HG02623 (cell line): Measurements from ENCODE around the gene TCP1.
"Not testable (repeated sequence)": the region's sequence is repeated elsewhere in the genome, so short reads cannot be mapped to it uniquely, and the experiment has no call there.

ENCODE experiments used
- ATAC-seq: cut with Tn5 transposase; IDR thresholded peaks from one replicate; pipeline ENCODE4 v1.9.1; 2021; ENCODE audit warnings: moderate library complexity; ENCODE audit not compliant: unreplicated experiment

The TCP1 gene

GRCh38 chr6:159789377-159790148 lies at the start of gene TCP1:
Gene TCP1 (minus strand): TSS chr6:159789602. CDS start chr6:159789468, 134 bp downstream.
- ATAC-seq, result peak; percentile 76

DNA sequence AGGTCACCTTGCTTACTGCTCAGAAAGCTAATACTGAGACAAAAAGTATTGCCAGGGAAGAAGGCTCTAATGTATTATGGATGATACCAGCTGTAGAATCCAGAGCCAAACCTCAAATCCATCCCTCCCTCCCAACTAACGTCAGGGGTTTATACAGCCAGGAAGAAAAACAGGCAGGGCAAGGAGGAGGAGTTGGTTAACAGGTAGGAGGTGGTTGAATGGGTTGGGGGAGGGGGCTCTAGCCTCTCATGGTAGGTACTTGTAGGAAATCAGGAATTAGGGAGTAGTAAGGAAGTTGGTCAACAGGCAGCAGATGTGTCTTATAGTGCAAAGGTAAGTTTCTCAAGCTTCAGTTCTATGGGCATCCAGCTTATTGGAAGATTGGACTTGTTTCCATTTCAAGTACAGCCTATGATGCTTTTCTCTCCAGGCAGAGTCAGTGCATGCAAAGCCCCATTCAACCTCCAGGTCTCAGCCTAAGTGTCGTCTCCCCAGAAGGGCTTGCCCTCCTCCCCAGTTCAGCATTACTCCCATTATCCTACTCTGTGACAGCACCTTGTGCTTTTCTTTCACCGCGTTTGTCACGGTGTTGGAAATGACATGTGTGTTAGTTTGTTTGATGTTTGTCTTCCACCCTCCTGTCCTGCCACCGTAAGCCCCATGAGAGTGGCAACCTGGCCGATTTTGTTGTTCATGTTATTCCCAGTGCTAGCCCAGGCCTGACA lies 48.8 kb upstream of the TCP1 start:
- no peak for ATAC-seq

DNA sequence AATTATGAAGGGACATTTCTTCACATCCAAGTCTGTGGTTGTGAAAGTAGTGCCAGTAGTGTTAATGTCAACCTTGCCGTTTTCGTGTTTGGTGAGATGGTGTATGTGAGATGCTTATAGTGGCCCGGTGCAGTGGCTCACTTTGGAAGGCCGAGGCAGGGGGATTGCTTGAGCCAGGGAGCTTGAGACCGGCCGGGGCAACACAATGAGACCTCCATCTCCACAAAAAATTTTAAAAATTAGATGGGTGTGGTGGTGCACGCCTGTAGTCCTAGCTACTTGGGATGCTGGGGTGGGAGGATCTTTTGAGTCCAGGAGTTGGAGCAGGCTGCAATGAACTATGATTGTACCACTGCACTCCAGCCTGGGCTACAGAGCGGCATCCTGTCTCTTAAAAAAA lies 48.1 kb upstream of the TCP1 start:
- ATAC-seq, result no peak

- no peak for ATAC-seq
These were observed 47.5 kb upstream of the TCP1 start for GRCh38 chr6:159836718-159837490.

GRCh38 chr6:159833997-159834603 lies 44.7 kb upstream of the TCP1 start:
- ATAC-seq, result no peak

DNA sequence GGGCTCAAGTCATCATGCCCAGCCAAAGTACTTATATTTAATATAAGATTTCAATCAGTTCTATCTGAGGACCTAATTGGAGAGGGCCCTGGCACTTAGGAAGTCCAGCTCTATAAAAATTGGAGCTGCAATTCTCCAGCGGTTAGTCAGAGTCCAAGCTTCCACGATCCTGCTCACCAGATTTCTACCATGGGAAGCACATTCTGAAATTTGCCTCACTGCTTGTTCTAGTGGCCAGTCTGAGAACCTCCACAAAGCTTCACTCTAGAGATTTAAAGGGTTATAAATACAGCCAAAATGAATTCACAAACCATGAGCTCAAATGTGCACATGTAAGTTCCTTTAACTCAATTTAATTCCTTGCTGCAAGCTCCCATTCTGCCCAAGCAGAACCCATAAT lies 44.2 kb upstream of the TCP1 start:
- ATAC-seq, result no peak

GRCh38 chr6:159832946-159833345 lies 43.5 kb upstream of the TCP1 start:
- ATAC-seq, result no peak

DNA sequence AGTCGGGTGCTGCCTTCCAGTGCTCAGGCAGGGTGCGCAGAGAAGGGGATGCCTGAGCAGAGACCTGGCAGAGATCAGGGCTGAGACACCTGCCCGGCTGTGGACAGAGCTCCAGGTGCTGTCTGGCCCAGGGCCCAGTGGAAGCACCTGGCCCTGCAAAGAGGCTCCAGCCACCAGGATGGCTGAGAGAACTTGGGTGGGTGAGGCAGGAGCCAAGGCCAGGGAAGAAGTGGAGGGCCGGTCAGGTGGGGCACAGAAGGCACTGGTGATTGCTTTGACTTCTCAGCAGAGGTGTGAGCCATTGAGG lies 41.9 kb upstream of the TCP1 start:
- no peak for ATAC-seq

- no peak for ATAC-seq
These were observed 41.3 kb upstream of the TCP1 start for GRCh38 chr6:159830501-159831372.

GRCh38 chr6:159829526-159829925 lies 40.1 kb upstream of the TCP1 start:
- ATAC-seq, result no peak

GRCh38 chr6:159828074-159828473 lies 38.7 kb upstream of the TCP1 start:
- no peak for ATAC-seq

DNA sequence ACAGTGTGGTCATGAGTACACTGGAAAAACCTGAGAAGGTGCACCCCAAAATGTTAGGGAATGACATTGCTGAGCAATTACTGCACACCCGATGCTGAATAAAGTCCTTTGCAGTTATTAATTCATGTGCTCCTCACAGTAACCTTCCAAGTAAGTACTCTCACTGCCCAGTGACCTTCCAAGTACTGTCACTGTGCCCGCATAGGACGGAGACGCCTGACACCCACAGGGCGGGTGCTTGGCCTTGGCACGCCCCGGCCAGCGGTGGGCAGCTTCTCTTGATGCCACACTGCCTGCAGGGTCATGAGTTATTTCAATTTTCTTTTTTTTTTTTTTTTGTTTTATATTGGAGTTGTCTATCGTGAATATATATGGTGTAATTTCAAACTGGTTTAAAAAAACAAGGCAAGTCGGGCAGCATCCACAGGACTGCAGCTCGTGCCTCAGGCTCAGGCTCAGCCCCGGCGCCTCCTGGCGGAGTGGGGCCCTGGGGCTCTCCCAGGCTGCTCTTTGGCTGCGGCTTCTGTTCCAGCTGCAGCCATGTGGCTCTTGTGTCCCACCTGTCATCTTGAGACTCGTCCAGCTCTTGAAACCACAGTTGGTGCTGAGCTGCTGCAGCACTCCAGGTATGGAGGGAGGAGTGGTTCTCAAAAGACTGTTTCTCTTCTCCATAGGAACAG lies 37.7 kb upstream of the TCP1 start:
- no peak for ATAC-seq

DNA sequence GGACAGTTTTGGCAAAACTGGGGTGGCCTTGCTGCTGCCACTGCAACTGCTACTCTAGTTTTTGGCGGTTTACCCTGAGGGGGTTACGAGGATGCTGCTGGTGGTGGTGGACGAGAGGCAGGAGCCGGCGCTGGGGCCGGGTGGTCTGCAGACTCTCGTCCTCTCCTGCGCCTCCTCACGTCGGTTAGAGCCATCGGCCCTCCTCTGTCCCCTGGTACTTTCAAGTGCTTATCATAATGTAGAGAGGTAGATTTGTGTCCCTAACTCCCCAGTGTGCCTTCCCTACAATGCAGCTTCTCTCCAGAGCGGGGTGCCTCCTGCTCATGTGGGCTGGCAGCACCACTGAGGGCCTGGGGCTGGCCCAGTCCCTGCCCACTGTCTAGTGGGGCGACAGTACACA lies 36.6 kb upstream of the TCP1 start:
- ATAC-seq, result no peak

- ATAC-seq, result not testable (repeated sequence)
These were observed 35.3 kb upstream of the TCP1 start for GRCh38 chr6:159824690-159825089.

GRCh38 chr6:159823953-159824352 lies 34.6 kb upstream of the TCP1 start:
- no peak for ATAC-seq

- no peak for ATAC-seq
These were observed 32.3 kb upstream of the TCP1 start for GRCh38 chr6:159821726-159822125.

DNA sequence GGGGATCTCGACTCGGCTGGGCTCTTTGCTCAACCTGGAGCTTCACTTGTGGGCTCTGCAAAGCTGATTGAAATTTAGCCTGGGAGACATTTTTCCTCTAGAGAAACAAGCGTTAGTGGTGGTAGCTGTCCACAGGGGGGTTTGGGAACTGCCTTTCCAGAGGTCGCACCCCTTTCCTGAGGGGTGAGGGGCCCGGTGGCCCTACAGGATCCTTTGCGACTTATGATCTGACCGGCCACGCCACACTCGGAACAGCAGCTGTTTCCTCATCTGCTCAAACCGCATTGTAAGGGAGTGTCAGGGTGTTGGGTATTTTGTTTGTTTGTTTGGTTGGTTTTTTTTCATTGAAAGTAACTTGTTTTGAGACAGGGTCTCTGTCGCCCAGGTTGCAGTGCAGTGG lies 31.7 kb upstream of the TCP1 start:
- ATAC-seq, result no peak

DNA sequence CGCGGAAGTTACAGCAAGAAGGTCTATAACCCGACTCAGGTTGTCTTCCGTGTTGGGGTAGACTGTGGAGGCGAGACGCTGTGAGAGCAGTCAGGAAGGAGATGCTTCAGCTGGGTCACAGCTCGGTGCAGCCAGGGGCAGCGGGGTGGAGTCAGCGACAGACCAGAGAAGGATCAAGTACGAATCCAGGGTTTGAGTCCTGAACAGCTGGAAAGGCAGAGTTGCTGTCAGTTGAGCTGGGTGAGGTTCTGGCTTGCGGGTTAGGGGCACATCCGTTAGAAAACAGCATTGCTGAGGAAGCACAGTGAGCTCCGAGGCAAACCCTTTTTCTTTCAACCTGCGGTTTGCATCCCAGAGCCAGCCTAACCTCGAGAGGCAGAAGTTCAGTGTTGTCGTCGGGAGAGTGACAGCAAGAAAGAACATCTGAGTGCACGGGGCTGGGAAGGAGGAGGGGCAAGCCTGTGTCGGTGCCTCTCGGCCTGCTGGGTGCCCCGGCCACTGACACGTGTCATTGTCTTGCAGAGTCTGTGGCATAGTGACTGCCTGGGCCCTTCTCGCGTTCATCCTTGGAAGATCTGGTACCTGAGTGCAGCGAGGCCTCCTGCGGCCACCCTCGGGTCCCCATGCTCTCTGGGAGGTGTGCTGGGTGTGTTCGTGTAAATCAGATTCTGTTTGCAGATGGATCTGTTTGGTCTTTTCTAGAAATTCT lies 30.7 kb upstream of the TCP1 start:
- ATAC-seq, result peak; percentile 54

DNA sequence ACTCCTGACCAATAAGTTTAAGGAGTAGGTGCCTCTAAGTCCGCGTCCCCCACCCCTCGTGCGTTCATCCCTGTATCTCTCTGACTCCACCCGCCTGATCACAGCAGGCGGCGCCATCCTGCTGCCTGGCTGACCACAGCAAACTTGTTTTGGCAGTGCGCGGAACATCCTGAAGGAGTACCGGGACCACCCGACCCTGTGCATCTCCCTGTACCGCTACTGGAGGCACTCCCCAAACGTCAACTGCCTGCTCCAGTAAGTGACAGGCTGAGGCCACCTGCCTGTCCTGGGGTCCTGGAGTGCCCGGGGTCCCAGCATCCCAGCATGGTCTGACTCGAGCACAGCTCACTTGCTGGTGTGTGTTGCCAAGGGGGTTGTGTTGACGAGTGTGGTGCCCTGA lies 29.7 kb upstream of the TCP1 start:
- no peak for ATAC-seq
